Astrocyte of the hippocampus (primary cell): Measurements from ENCODE around the gene NRIP2.
A peak's percentile ranks its signal among the peaks of the same experiment; 100 is the strongest.
"Not testable (repeated sequence)": the region's sequence is repeated elsewhere in the genome, so short reads cannot be mapped to it uniquely, and the experiment has no call there.

Experiments
- DNase-seq: peaks from one replicate; pipeline ENCODE4 v3.0.0; 2011; ENCODE audit warnings: low read depth, low spot score

NRIP2 gene

DNA sequence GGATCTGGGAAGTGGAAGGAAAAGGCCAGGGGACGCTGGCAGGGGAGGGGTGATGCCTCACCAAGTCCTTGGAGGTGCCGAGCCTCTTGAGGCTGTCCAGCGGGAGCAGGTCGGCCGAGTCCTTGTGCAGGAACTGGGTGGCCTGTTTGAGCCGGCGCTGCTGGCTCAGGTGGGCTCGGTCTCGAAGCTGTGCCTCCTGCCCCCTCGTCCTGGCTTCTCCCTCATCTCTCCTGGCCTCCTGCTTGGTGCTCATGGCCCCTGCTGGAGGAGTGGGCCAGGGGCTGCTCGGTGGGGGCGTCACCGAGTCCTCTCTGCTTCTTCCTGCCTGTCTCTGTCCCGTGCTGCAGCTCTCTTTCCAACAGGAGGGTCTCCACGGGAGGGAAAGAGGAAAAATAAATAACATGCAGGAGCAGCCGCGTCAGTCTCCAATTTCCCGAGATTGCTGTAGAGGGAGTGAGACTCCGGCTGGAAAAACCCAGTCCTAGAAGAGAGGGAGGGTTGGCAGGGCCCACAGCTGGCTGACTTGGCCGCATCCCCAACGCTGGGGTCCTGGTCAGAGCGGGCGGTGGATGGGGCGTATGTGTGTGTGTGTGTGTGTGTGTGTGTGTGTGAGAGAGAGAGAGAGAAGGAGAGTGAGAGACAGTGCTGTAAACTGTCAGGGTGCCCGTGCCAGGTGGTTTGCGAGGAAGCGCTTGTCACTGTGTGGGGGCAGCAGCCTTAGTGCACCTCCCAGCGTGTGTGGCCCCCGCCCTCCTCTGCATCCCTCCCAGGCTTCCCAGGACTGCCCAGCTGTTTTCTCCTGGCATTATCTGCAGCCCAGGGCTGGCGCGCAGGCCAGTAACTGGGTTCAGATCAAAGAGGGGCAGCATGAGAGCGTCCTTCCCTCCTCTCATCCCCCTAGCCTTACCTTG is at the start of gene NRIP2:
TSS of gene NRIP2 (minus strand) at position 455 of the 911 bp plus-strand sequence. CDS start at position 403, 52 bp downstream.
- DNase-seq, result peak; percentile 77

DNA sequence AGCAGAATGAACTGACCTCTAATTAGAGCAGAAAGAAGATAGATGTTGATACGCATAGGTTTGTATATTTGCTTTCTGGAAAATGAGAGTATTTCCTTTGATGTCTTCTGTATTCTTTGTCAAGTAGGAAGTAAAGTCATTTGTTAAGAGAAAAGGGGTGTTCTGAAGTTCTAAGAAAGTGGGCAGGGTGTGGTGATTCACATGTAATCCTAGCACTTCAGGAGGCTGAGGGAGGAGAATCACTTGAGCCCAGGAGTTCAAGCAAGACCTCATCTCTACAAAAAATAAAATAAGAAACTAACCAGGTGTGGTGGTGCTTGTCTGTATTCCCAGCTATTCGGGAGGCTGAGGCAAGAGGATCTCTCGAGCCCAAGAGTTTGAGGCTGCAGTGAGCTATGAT is 45.0 kb upstream of the NRIP2 start:
- DNase-seq, result no peak

DNA sequence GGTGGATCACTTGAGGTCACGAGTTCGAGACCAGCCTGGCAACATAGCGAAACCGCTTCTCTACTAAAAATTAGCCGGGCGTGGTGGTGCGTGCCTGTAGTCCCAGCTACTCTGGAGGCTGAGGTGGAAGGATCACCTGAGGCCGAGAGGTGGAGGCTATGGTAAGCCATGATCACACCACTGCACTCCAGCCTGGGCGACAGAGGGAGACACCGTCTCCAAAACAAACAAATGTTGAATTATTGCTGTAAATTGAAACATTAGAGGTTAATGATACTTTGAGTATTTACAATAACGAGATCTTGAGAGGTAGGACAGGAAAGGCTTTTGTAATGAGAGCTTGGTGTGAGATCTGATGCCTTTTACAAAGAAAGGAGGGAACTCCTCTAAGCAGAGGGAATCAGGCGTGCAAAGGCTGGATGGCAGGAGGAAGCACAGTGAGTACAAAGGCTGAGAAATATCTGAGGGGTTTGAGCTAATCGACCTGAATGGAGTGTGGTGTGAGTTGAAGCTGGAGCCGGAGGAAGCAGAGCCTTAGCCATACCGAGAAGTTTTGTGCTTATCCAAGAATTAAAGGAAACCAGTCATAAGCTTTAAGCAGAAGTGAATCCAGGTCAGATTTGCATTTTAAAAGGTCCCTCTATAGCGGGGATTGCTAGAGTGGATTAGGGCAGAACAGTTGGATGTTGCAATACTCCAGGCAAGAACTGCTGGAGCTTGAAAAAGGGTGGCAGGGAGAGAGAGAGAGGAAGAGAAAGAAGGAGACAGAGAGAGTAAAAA is 43.3 kb upstream of the NRIP2 start:
- peak; percentile 51 for DNase-seq

DNA sequence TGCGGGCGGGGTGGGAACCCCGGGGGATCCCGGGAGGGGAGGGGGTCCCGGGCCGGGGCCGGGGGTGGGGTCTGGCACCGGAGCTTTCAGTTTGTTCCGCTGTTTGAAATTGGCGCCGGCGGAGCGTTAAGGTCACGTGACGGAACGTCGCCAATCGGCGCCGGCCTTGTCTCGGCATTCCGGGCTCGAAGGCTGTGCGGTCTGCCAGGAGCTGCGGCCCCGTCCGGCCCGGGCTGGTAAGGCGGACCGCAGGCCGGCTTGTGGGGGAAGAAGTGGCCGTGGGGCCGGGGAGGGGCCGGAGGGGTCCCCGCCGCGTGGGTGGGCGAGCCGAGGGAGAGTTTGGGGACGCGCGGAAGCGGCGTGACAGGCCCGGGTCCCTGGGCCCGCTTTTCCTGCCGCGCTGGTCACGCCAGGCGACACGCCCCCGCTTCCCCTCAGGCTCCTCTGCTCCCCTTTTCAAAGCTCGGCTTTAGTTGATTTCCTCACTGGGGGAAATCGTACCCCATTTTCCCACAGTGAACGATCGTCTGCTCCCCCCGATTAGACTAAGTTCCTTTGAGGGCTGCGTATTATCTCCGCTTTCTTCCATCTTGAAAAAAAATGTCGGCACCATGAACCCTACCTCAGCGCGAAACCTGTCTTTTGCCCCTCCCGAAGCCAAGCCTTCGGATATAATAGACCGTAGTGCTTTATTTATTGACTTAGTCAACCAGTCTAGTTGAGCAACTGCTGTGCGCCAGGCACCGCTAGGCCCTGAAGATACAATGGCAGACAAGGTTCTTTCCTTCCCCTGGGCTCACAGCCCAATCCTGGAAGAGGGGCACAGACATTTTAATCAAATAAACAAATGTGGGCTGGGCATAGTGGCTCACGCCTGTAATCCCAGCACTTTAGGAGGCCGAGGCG is 42.5 kb upstream of the NRIP2 start, which contains the start of the genes FOXM1 and RHNO1:
TSS of gene FOXM1 (minus strand) at position 128 of the 906 bp plus-strand sequence. CDS start 2,696 bp downstream, outside the sequence.
TSS of gene RHNO1 (plus strand) at position 177 of the 906 bp plus-strand sequence. CDS start 8,144 bp downstream, outside the sequence.
- DNase-seq, result peak; percentile 96

GRCh38 chr12:2876431-2877046 is 41.7 kb upstream of the NRIP2 start:
- DNase-seq, result peak; percentile 41

DNA sequence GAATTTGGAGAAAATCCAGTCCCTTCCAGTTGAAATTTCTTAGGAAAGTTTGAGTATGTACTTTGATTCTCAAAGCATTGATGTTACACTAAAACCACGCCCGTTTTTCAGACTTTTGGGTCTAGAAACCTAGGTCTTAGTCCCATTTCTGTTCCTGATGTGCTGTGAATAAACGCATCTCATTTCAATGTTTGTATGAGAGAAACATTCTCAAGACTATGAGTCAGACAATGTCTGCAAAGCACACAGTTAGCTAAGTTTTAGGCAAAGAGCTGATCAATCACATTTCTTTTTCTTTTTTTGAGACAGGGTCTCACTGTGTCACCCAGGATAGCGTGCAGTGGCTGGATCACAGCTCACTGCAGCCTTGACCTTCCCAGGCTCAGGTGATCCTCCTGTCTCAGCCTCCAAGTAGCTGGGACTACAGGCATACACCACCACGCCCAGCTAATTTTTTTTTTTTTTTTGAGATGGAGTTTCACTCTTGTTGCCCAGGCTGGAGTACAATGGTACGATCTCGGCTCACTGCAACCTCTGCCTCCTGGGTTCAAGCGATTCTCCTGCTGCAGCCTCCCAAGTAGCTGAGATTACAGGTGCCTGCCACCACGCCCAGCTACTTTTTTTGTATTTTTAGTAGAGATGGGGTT is 34.3 kb upstream of the NRIP2 start:
- DNase-seq, result peak; percentile 60

- no peak for DNase-seq
Observed at GRCh38 chr12:2864198-2864597, 29.4 kb upstream of the NRIP2 start.

DNA sequence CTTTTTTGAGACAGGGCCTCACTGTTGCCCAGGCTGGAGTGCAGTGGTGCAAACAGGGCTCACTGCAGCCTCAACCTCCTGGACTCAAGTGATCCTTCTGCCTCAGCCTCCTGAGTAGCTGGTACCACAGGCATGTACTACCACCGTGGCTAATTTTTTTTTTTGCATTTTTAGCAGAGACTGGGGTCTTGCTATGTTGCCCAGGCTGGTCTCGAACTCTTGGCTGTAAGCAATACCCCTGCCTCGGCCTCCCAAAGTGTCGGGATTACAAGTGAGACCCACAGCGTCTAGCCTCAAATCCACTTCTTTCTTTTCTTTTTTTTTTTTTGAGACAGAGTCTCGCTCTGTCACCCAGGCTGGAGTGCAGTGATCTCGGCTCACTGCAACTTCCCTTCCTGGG is 28.6 kb upstream of the NRIP2 start:
- not testable (repeated sequence) for DNase-seq

- no peak for DNase-seq
Observed at GRCh38 chr12:2862876-2863275, 28.0 kb upstream of the NRIP2 start.

GRCh38 chr12:2860170-2860569 is 25.3 kb upstream of the NRIP2 start:
- DNase-seq, result no peak

- no peak for DNase-seq
Observed at GRCh38 chr12:2858944-2859421, 24.1 kb upstream of the NRIP2 start.

- no peak for DNase-seq
Observed at GRCh38 chr12:2858334-2858733, 23.5 kb upstream of the NRIP2 start.

DNA sequence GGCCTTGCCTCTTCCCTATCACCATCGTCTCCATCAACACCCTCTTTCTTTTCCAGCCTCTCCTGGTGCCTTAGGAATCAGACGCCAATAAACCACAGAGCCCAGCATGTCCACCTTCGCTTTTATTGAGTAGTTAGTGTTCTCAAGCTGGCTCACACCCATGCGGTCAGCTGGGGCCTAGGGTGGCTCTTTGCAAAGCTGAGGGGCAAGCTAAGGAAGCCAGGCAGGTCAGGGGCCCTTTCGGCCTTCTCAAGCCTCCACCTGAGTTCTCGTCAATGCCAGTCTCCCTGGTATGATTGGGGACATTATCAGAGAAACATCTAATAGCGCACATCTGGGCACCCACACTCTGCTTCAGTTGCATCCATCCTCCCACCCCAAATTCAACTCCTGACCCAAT is 22.7 kb upstream of the NRIP2 start:
- no peak for DNase-seq

- DNase-seq, result no peak
Observed at GRCh38 chr12:2857021-2857431, 22.2 kb upstream of the NRIP2 start, which contains the start of gene TEX52. Gene TEX52, minus strand, starts transcription at chr12:2857039. Its CDS starts 13 bp downstream, at chr12:2857026.

DNA sequence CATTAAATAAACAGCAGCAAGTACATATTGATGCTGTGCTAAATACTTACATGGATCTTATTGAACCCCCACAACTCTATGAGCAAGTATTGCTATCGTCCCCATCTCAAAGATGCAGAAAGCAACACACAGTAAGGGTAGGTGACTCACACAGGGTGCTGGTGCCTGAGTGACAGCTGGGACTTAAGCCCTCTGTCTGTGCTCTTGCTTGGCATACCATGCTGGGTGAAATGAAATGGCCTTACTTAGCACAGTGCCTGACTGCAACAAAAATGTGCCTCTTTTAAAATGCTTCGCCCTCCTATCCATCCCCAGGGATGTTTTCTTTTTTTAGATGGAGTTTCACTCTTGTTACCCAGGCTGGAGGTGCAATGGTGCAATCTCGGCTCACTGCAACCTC is 21.2 kb upstream of the NRIP2 start:
- DNase-seq, result peak; percentile 45

- no peak for DNase-seq
Observed at GRCh38 chr12:2855546-2855945, 20.7 kb upstream of the NRIP2 start.

GRCh38 chr12:2854669-2855453 is 20.0 kb upstream of the NRIP2 start:
- no peak for DNase-seq

GRCh38 chr12:2853626-2854025 is 18.8 kb upstream of the NRIP2 start:
- peak; percentile 94 for DNase-seq

GRCh38 chr12:2851931-2852330 is 17.1 kb upstream of the NRIP2 start:
- no peak for DNase-seq
